ENCODE data around the gene SMC2.
A peak's percentile ranks its signal among the peaks of the same experiment; 100 is the strongest.

SMC2 gene

DNA sequence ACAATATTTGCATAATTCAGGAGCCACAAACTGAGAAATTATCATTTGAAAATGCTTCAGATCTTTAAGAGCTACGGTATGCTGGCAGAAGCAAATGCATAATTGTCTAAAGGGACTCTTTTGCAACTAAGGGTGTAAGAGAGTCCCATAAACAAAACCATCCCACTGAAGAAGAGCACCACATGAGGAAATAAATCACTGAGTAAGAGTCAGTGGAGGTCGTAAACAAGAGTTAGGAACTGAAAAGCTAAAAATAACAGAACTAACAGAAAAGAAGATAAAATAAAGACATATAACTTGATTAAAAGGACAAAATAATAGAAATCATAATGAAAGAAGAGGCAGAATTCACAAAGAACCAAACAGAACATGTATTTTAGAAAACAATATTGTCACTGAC lies 3.5 kb upstream of the SMC2 start:
- no peak for DNase-seq
- H3K9me3 Mint-ChIP-seq: no peaks in the 10 kb centered on the region
- H3K36me3 Mint-ChIP-seq (ENCODE audit: low read depth): peaks cover 20% of the 10 kb centered on the region
- no peak overlapping the region for H3K4me3 Mint-ChIP-seq
- peaks cover 8% of the 10 kb centered on the region for H3K27me3 Mint-ChIP-seq
- H3K27ac Mint-ChIP-seq: no peak overlapping the region
- peaks cover 30% of the 10 kb centered on the region for H3K4me1 Mint-ChIP-seq (ENCODE audit: low read depth)

DNA sequence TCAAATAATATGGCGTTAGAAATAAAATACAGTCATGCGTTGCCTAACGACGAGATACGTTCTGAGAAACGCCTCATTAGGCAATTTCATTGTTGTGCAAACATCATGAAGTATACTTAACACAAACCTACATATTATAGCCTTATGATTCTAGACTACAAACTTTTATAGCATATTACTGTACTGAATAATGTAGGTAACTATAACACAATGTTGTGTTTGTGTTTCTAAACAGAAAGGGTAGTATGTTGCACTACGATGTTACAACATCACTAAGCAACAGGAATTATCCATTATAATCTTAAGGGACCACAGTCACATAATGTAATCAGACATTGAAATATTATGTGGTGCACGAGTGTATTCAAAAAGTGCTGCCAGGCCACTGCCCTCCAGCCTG lies 3.0 kb upstream of the SMC2 start:
- Mint-ChIP-seq H3K27me3 (peaks cover 5% of the 10 kb centered on the region), H3K4me1 (ENCODE audit: low read depth) (peaks cover 36% of the 10 kb centered on the region), H3K4me3 (no peak overlapping the region), H3K36me3 (ENCODE audit: low read depth) (peaks cover 26% of the 10 kb centered on the region), H3K27ac (no peak overlapping the region), H3K9me3 (no peaks in the 10 kb centered on the region)
- DNase-seq: no peak

DNA sequence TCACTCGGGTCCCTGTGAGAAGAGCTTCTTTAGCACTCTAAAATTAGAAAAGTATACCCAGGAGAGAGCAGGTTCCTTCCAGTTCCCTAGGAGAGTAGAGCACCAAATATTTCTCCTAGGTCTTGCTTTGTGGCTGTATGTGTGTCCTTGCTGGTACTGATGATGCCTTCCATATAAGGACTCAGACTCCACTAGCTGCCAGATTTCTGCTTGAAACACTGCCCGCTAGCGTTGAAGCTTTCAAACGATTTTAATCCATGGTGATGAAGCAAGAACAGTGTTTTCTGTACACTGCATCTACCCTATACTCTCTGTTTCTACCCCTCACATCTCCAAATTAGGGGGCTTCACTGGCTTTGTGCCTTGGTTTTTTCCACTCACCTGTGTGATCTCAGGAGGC lies 2.4 kb upstream of the SMC2 start:
- Mint-ChIP-seq H3K4me1 (ENCODE audit: low read depth) (peaks cover 42% of the 10 kb centered on the region), H3K36me3 (ENCODE audit: low read depth) (peaks cover 32% of the 10 kb centered on the region), H3K9me3 (no peaks in the 10 kb centered on the region), H3K27ac (peak overlapping the region; percentile 19), H3K27me3 (peaks cover 4% of the 10 kb centered on the region), H3K4me3 (no peak overlapping the region)
- no peak for DNase-seq

DNA sequence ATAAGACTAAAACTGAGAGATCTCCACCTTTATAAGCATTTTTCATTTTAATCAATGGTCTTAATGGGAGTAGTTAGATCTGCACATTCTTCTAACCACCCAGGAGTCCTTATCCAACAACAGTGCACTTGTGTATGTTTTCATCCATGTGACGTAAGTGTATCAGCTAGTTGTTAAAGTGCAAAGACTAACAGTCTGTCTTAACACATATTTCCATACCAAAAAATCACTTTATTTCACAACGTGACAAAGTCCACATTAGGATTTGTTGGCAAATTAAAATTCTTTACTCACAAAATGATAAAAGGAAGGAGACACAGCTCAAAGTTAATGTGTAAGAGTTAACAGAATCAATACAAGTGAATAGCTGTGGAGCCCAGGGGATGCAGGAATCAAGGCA lies 1.9 kb upstream of the SMC2 start:
- DNase-seq: no peak
- Mint-ChIP-seq H3K36me3 (ENCODE audit: low read depth) (peaks cover 34% of the 10 kb centered on the region), H3K4me1 (ENCODE audit: low read depth) (peaks cover 44% of the 10 kb centered on the region), H3K27me3 (peaks cover 1% of the 10 kb centered on the region), H3K9me3 (no peaks in the 10 kb centered on the region), H3K4me3 (peak overlapping the region; percentile 98), H3K27ac (no peak overlapping the region)

DNA sequence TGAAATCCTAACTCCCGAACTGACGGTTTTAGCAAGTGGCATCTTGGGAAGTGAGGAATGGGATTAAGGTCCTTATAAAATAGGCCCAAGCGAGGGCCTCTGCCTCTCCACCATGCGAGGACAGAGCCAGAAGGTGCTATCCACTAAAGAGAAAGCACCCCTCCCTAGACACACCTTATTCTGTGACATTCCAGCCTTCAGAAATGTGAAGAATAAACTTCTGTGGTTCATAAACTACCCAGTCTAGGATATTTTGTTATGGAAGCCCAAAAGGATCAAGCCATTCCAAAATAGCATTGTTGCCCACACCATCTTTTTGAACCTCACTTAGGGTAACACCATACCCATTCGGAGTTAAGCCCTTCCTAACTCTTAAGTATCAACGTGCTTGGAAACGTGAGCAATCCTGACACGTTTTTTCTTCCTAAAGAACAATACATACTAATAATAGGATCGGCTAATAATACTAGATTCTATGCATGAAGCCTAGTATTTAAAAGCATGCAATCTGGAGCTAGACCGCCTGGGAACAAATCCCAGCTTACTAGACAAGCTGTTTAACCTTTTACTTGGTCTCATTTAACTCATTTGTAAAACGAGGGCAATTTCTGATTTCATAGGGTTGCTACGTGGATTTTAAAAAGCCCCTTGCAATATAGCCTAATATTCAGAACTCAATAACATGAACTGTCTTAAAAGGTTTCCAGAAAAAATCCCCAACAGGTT lies 1.1 kb upstream of the SMC2 start:
- Mint-ChIP-seq H3K36me3 (ENCODE audit: low read depth) (peaks cover 42% of the 10 kb centered on the region), H3K27me3 (no peaks in the 10 kb centered on the region), H3K9me3 (no peaks in the 10 kb centered on the region), H3K4me3 (peak overlapping the region; percentile 98), H3K4me1 (ENCODE audit: low read depth) (peaks cover 46% of the 10 kb centered on the region), H3K27ac (peak overlapping the region; percentile 99)
- no peak for DNase-seq

DNA sequence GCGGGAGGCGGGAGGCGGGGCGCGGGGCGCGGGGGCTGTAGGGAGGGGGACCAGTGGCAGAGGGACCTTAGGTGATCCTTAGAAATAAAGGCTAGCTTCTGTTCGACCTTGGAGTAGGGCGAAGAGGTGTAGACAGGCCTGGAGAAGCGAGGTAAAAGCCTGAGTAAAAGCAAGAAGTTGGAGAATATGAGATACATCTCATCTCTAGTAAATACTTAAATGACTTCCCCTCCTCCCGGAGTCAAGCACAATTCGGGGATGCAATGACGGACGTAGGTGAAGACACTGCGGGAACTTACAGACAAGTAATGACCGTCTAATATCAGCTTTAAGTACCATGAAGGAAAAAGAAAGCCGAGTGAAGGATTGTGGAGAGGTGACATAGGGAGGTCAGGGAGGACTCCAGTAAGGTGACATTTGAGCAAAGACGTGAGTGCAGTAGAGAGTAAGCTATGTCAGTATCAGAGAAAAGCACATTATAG lies 466 bp downstream of the SMC2 start:
- Mint-ChIP-seq H3K9me3 (no peaks in the 10 kb centered on the region), H3K27me3 (no peaks in the 10 kb centered on the region), H3K4me3 (peak overlapping the region; percentile 98), H3K4me1 (ENCODE audit: low read depth) (peaks cover 46% of the 10 kb centered on the region), H3K36me3 (ENCODE audit: low read depth) (peaks cover 55% of the 10 kb centered on the region), H3K27ac (peak overlapping the region; percentile 99)
- no peak for DNase-seq

DNA sequence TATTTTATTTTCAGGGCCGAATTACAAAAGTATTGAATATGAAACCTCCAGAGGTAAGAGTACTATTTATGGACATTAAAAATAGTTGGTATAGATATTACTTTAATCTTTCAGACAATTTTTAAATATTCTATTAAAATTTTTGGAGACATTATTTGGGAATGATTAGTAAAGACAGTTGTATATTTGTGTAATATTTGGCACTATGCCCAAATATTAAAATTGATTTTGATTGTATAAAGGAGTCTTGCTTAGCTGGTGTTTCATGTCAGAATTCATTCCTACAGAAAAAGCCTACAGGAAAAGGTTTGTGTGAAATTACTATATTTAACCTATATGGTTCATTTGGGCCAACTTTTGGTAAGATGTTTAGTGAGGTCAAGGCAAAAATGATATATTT lies 5.5 kb downstream of the SMC2 start:
- Mint-ChIP-seq H3K36me3 (ENCODE audit: low read depth) (peaks cover 94% of the 10 kb centered on the region), H3K9me3 (no peaks in the 10 kb centered on the region), H3K27ac (no peak overlapping the region), H3K27me3 (no peaks in the 10 kb centered on the region), H3K4me3 (no peak overlapping the region), H3K4me1 (ENCODE audit: low read depth) (peaks cover 25% of the 10 kb centered on the region)
- DNase-seq: no peak

DNA sequence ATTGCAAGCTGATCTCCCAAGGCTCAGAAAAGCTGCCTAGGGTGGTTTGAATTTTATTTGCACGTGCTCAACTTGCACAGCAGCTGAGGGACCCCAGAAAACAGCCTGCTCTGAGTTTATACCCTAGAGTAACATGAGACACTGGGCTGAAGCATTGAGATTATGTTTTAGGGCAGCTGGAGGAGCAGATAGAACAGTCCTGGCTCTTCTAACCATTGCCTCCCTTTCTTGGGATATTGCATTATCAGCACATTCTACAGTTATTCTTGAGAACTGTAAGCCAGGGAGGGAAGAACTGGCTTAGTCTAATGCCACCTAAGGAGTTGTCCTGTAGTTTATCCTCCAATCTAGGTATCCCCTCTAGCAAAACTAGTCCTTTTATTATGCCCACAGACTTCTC lies 10.3 kb downstream of the SMC2 start:
- H3K27me3 Mint-ChIP-seq: no peaks in the 10 kb centered on the region
- no peak overlapping the region for H3K4me3 Mint-ChIP-seq
- no peak overlapping the region for H3K27ac Mint-ChIP-seq
- peaks cover 97% of the 10 kb centered on the region for H3K36me3 Mint-ChIP-seq (ENCODE audit: low read depth)
- DNase-seq: no peak
- H3K4me1 Mint-ChIP-seq (ENCODE audit: low read depth): no peaks in the 10 kb centered on the region
- H3K9me3 Mint-ChIP-seq: no peaks in the 10 kb centered on the region

DNA sequence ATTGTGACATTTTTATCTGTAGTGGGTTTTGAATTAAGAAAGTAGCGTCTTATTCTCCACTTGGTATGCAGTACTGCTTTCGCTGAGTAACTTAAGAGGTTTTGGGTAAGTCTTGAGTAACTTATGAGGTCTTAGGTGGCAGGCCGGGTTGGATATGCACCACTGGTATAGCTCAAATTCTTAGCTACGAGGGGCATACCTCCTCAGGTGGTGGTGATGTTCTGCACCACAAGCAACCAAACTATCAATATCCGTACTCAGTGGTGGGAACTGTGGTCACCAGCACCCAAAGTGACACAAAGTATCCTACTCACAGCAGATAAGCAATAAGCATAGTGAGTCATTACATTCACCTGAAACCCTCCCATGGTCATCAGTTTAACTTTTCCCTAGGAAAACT lies 13.7 kb downstream of the SMC2 start:
- Mint-ChIP-seq H3K9me3 (no peaks in the 10 kb centered on the region), H3K27ac (no peak overlapping the region), H3K36me3 (ENCODE audit: low read depth) (peaks cover 95% of the 10 kb centered on the region), H3K4me3 (no peak overlapping the region), H3K4me1 (ENCODE audit: low read depth) (no peaks in the 10 kb centered on the region), H3K27me3 (no peaks in the 10 kb centered on the region)
- no peak for DNase-seq

DNA sequence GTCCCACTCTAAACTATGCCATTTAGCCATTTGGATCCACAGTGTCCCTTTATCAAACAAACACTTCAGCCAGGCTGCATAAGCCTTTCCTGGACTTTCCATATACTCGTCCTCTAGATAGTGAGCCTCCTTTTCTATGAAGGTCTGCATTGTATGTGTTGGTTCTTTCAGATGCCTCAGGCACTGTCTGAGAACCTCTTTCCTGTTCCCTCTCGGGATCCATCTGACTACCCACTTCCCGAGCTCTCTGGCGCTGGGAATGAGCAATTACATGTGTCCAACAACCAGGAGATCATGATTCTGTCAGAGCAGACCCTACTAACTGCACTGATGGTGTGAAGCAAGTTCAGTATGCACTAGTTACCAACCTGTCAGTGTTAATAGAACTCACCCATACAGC lies 14.2 kb downstream of the SMC2 start:
- H3K36me3 Mint-ChIP-seq (ENCODE audit: low read depth): peaks cover 94% of the 10 kb centered on the region
- H3K27ac Mint-ChIP-seq: no peak overlapping the region
- no peak for DNase-seq
- no peak overlapping the region for H3K4me3 Mint-ChIP-seq
- H3K27me3 Mint-ChIP-seq: no peaks in the 10 kb centered on the region
- no peaks in the 10 kb centered on the region for H3K4me1 Mint-ChIP-seq (ENCODE audit: low read depth)
- no peaks in the 10 kb centered on the region for H3K9me3 Mint-ChIP-seq

DNA sequence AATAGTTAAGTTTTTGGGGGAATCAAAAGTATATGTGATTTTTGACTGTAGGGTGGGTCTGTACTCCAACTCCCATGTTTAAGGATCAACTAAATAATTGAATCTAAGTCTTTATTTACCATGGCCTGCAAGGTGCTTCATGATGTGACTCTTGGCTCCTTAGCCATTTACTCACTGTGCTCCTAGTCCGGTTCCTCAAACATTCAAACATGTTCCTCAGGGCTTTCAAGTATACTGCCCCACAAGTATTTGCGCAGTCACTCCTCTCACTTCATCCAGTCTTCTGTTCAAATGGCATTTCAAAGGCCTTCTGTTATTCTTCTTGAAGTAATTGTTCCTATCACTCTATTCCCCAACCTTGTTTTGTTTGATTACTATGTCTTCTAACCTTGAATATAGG lies 16.4 kb downstream of the SMC2 start:
- Mint-ChIP-seq H3K27ac (no peak overlapping the region), H3K9me3 (no peaks in the 10 kb centered on the region), H3K36me3 (ENCODE audit: low read depth) (peaks cover 93% of the 10 kb centered on the region), H3K4me1 (ENCODE audit: low read depth) (no peaks in the 10 kb centered on the region), H3K4me3 (no peak overlapping the region), H3K27me3 (no peaks in the 10 kb centered on the region)
- no peak for DNase-seq

DNA sequence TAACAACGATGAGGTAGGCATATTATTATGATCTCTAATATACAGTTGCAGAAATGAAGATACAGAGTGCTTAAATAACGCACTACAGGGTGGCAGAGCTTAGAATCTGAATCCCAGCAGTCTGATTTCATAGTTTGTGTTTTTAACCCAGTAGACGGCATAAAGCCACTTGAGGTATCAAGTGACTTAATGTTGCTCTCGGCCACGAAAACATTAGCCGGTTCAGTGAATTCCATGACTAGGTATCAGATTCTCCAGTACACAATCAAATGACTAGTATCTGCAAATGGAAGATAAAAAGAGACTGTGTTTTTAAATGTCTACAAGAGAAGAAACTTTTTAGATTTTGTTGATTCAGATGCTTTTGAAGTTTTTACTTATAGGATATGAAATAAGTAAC lies 24.8 kb downstream of the SMC2 start:
- no peak for DNase-seq
- peaks cover 92% of the 10 kb centered on the region for H3K36me3 Mint-ChIP-seq (ENCODE audit: low read depth)

DNA sequence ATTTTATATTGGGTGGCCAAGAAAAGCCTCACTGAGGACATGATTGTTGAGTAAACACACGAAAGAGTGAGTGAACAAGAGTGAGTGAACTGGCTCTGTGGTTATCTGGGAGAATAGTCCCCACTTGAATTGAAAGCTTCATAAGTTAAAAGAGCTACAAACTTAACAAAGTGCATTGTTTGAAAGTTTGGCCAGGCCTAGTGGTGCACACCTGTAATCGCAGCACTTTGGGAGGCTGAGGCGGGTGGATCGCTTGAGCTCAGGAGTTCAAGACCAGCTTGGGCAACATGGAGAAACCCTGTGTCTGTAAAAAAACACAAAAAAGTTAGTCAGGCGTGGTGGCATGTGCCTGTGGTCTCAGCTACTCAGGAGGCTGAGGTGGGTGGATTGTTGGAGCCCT lies 26.9 kb downstream of the SMC2 start:
- peaks cover 93% of the 10 kb centered on the region for H3K36me3 Mint-ChIP-seq (ENCODE audit: low read depth)
- no peaks in the 10 kb centered on the region for H3K9me3 Mint-ChIP-seq
- no peak overlapping the region for H3K4me3 Mint-ChIP-seq
- no peak overlapping the region for H3K27ac Mint-ChIP-seq
- H3K27me3 Mint-ChIP-seq: no peaks in the 10 kb centered on the region
- H3K4me1 Mint-ChIP-seq (ENCODE audit: low read depth): no peaks in the 10 kb centered on the region
- no peak for DNase-seq

More for the DNA sequence above, 24.8 kb downstream of the SMC2 start:
- Mint-ChIP-seq H3K27ac (no peak overlapping the region), H3K4me1 (ENCODE audit: low read depth) (no peaks in the 10 kb centered on the region), H3K27me3 (no peaks in the 10 kb centered on the region), H3K4me3 (no peak overlapping the region), H3K9me3 (no peaks in the 10 kb centered on the region)

DNA sequence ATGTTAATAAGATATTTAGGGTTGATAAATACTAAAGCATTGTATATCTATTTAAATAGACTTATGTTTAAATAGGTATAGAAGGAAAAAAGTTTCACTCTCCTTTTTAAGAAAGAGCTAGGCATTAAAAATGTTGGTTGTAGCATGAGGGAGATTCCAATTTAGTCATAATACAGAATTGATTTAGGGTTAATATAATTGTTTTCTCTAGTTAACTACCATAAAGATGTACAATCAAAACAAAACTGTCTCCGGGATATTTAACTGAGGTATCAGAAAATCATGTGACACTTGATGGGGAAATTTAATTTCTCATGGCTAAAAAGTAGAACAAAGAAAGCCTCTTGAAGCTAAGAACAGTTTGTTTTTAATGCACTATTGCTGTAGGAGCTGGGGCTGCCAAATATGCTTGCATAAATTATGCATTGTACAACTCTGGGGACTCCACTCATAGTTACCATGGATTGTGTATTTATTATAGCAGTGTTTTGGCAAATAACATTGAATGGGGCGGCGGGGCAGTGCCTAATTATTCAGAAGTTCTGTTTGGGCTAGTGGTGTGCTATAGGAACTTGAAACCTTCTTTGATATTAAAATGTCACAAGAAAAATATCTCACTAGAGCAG lies 44.2 kb downstream of the SMC2 start:
- peaks cover 95% of the 10 kb centered on the region for H3K36me3 Mint-ChIP-seq (ENCODE audit: low read depth)
- H3K4me3 Mint-ChIP-seq: no peak overlapping the region
- H3K27me3 Mint-ChIP-seq: no peaks in the 10 kb centered on the region
- no peak overlapping the region for H3K27ac Mint-ChIP-seq
- H3K4me1 Mint-ChIP-seq (ENCODE audit: low read depth): no peaks in the 10 kb centered on the region
- no peak for DNase-seq
- no peaks in the 10 kb centered on the region for H3K9me3 Mint-ChIP-seq

DNA sequence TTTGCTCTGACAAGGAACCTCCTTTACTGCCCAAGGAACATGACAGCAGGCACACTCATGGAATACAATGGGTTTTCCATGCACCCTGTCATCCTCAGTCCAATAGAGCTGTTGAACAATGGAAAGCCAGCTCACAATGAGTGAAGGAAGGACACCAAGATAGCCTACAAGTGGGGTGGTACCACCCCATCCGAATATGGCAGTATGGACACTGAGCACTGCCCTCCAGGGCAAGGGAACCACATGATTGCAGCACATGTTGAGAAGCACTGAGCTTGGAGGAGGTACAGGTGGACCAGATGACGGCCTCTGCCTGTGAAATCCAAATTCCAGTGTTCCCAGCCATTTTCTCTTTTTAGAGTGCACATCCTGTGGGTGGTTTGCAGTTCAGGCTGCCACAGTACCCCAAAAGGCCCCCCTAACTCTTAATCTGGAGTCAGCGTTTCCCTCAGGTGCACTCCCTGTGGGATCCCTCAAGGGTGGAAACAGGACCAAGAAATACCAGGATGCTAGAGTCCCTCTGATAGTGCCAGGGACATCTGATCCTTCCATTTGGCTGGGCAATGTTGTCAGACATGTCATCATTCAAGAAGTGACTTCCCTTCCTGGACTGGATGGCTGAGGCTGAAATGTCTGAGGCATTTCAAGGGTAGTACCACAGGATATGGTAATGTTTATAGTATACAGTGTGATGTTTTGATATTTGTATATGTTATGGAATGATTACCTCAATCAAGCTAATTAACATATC lies 48.9 kb downstream of the SMC2 start:
- Mint-ChIP-seq H3K4me3 (no peak overlapping the region), H3K9me3 (no peaks in the 10 kb centered on the region), H3K36me3 (ENCODE audit: low read depth) (peaks cover 65% of the 10 kb centered on the region), H3K4me1 (ENCODE audit: low read depth) (peaks cover 2% of the 10 kb centered on the region), H3K27ac (no peak overlapping the region), H3K27me3 (no peaks in the 10 kb centered on the region)
- DNase-seq: no peak
